Activated naive CD4-positive, alpha-beta T cell treated with anti-CD3 and anti-CD28 coated beads, Interleukin-2, amount 50 U/mL, for 16 hours (primary cell): ENCODE data around the gene PLCH1.

ENCODE experiments used
- DNase-seq: peaks from one replicate; pipeline ENCODE4 v3.0.0-alpha.2; 2020

Gene PLCH1

GRCh38 chr3:155519078-155519477, 225.8 kb downstream of the PLCH1 start:
- no peak for DNase-seq

GRCh38 chr3:155517903-155518302, 227.0 kb downstream of the PLCH1 start:
- DNase-seq = no peak

GRCh38 chr3:155516439-155516838, 228.4 kb downstream of the PLCH1 start:
- no peak for DNase-seq

GRCh38 chr3:155512867-155513261, 232.0 kb downstream of the PLCH1 start:
- DNase-seq = no peak

GRCh38 chr3:155512175-155512866, 232.6 kb downstream of the PLCH1 start:
- no peak for DNase-seq

GRCh38 chr3:155504682-155505081, 240.2 kb downstream of the PLCH1 start:
- no peak for DNase-seq

- DNase-seq = no peak
Measured at GRCh38 chr3:155502630-155503029, 242.2 kb downstream of the PLCH1 start.

- DNase-seq = no peak
Measured at GRCh38 chr3:155500194-155500818, 244.6 kb downstream of the PLCH1 start.

- no peak for DNase-seq
Measured at GRCh38 chr3:155497930-155498647, 246.8 kb downstream of the PLCH1 start.

- no peak for DNase-seq
Measured at GRCh38 chr3:155496206-155496605, 248.7 kb downstream of the PLCH1 start.

- DNase-seq = no peak
Measured at GRCh38 chr3:155495387-155495786, 249.5 kb downstream of the PLCH1 start.

- DNase-seq = no peak
Measured at GRCh38 chr3:155494332-155494731, 250.5 kb downstream of the PLCH1 start.

GRCh38 chr3:155492841-155493240, 252.0 kb downstream of the PLCH1 start:
- DNase-seq = no peak

GRCh38 chr3:155491696-155492095, 253.2 kb downstream of the PLCH1 start:
- DNase-seq = no peak

GRCh38 chr3:155488671-155489070, 256.2 kb downstream of the PLCH1 start:
- no peak for DNase-seq

GRCh38 chr3:155485897-155486296, 259.0 kb downstream of the PLCH1 start:
- no peak for DNase-seq

- no peak for DNase-seq
Measured at GRCh38 chr3:155481591-155481990, 263.3 kb downstream of the PLCH1 start.

GRCh38 chr3:155481089-155481488, 263.8 kb downstream of the PLCH1 start:
- DNase-seq = no peak

GRCh38 chr3:155465664-155466063, 279.2 kb downstream of the PLCH1 start:
- DNase-seq = no peak

GRCh38 chr3:155462672-155463071, 282.2 kb downstream of the PLCH1 start:
- DNase-seq = no peak

GRCh38 chr3:155457591-155457990, 287.3 kb downstream of the PLCH1 start:
- DNase-seq = no peak

- DNase-seq = no peak
Measured at GRCh38 chr3:155455765-155456164, 289.1 kb downstream of the PLCH1 start.

GRCh38 chr3:155453512-155453911, 291.4 kb downstream of the PLCH1 start:
- DNase-seq = no peak

GRCh38 chr3:155449613-155450267, 295.1 kb downstream of the PLCH1 start:
- no peak for DNase-seq
